HG03575 (cell line): ENCODE data around the gene CDK19.
"Not testable (repeated sequence)": the region's sequence is repeated elsewhere in the genome, so short reads cannot be mapped to it uniquely, and the experiment has no call there.

Experiments used
- ATAC-seq: cut with Tn5 transposase; IDR thresholded peaks from one replicate; pipeline ENCODE4 v1.9.1; 2021; ENCODE audit not compliant: unreplicated experiment, insufficient number of reproducible peaks, low FRiP score; ENCODE audit errors: extremely low read depth

The CDK19 gene

GRCh38 chr6:110815411-110816409 is at the start of gene CDK19:
CDK19 (minus strand) TSS chr6:110815469; CDS start chr6:110815136, 333 bp downstream.
- peak; percentile 32 for ATAC-seq

GRCh38 chr6:110864824-110865223 is 49.6 kb upstream of the CDK19 start:
- no peak for ATAC-seq

- no peak for ATAC-seq
These were observed 44.1 kb upstream of the CDK19 start for GRCh38 chr6:110859335-110859792.

- no peak for ATAC-seq
These were observed 43.4 kb upstream of the CDK19 start for GRCh38 chr6:110858562-110859214.

GRCh38 chr6:110858016-110858415 is 42.7 kb upstream of the CDK19 start:
- ATAC-seq, result no peak

- ATAC-seq, result no peak
These were observed 41.0 kb upstream of the CDK19 start for GRCh38 chr6:110856296-110856695.

- ATAC-seq, result no peak
These were observed 38.6 kb upstream of the CDK19 start for GRCh38 chr6:110853754-110854477.

- no peak for ATAC-seq
These were observed 37.5 kb upstream of the CDK19 start for GRCh38 chr6:110852773-110853172.

- ATAC-seq, result no peak
These were observed 34.5 kb upstream of the CDK19 start for GRCh38 chr6:110849781-110850180.

GRCh38 chr6:110841266-110841665 is 26.0 kb upstream of the CDK19 start:
- ATAC-seq, result no peak

- not testable (repeated sequence) for ATAC-seq
These were observed 20.5 kb upstream of the CDK19 start for GRCh38 chr6:110835751-110836150.

GRCh38 chr6:110833831-110834230 is 18.6 kb upstream of the CDK19 start:
- no peak for ATAC-seq

GRCh38 chr6:110831405-110831804 is 16.1 kb upstream of the CDK19 start:
- no peak for ATAC-seq

- no peak for ATAC-seq
These were observed 13.1 kb upstream of the CDK19 start for GRCh38 chr6:110828396-110828795.

GRCh38 chr6:110826236-110827129 is 11.2 kb upstream of the CDK19 start:
- ATAC-seq, result no peak

- no peak for ATAC-seq
These were observed 7.9 kb upstream of the CDK19 start for GRCh38 chr6:110823146-110823545.

GRCh38 chr6:110822249-110822648 is 7.0 kb upstream of the CDK19 start:
- no peak for ATAC-seq

GRCh38 chr6:110816677-110817076 is 1.4 kb upstream of the CDK19 start:
- no peak for ATAC-seq
